HG02852 (cell line): ENCODE results near the gene RGS8.

Experiments
- ATAC-seq: cut with Tn5 transposase; IDR thresholded peaks from one replicate; pipeline ENCODE4 v1.9.1; 2021; ENCODE audit warnings: mild to moderate bottlenecking, moderate library complexity; ENCODE audit not compliant: unreplicated experiment

The RGS8 gene

GRCh38 chr1:182684116-182684828, at the start of gene RGS8:
Gene RGS8, minus strand, starts transcription at chr1:182684587. Its CDS starts 14,938 bp downstream, at chr1:182669649.
- ATAC-seq, result no peak

- ATAC-seq, result no peak
Observed at GRCh38 chr1:182731852-182732575, 47.6 kb upstream of the RGS8 start.

GRCh38 chr1:182726912-182727311, 42.5 kb upstream of the RGS8 start:
- ATAC-seq, result no peak

GRCh38 chr1:182725259-182726255, 41.2 kb upstream of the RGS8 start:
- ATAC-seq, result no peak

GRCh38 chr1:182724215-182724614, 39.8 kb upstream of the RGS8 start:
- ATAC-seq, result no peak

- no peak for ATAC-seq
Observed at GRCh38 chr1:182723200-182723599, 38.8 kb upstream of the RGS8 start.

- ATAC-seq, result no peak
Observed at GRCh38 chr1:182721525-182721924, 37.1 kb upstream of the RGS8 start.

- ATAC-seq, result no peak
Observed at GRCh38 chr1:182720463-182720862, 36.1 kb upstream of the RGS8 start.

- ATAC-seq, result no peak
Observed at GRCh38 chr1:182719553-182719952, 35.2 kb upstream of the RGS8 start.

GRCh38 chr1:182718311-182718710, 33.9 kb upstream of the RGS8 start:
- ATAC-seq, result no peak

GRCh38 chr1:182716740-182717720, 32.6 kb upstream of the RGS8 start:
- no peak for ATAC-seq

- ATAC-seq, result no peak
Observed at GRCh38 chr1:182715531-182715930, 31.1 kb upstream of the RGS8 start.

- no peak for ATAC-seq
Observed at GRCh38 chr1:182714546-182714945, 30.2 kb upstream of the RGS8 start.

GRCh38 chr1:182713939-182714338, 29.6 kb upstream of the RGS8 start:
- no peak for ATAC-seq

GRCh38 chr1:182713492-182713891, 29.1 kb upstream of the RGS8 start:
- ATAC-seq, result no peak

GRCh38 chr1:182709855-182710254, 25.5 kb upstream of the RGS8 start:
- ATAC-seq, result no peak

- no peak for ATAC-seq
Observed at GRCh38 chr1:182709225-182709764, 24.9 kb upstream of the RGS8 start.

- no peak for ATAC-seq
Observed at GRCh38 chr1:182707122-182707521, 22.7 kb upstream of the RGS8 start.

GRCh38 chr1:182704677-182705076, 20.3 kb upstream of the RGS8 start:
- no peak for ATAC-seq

- ATAC-seq, result no peak
Observed at GRCh38 chr1:182703539-182703938, 19.2 kb upstream of the RGS8 start.
